HG02885 (cell line): ENCODE results near the gene CXorf38.
A peak's percentile ranks its signal among the peaks of the same experiment; 100 is the strongest.
"Not testable (repeated sequence)": the region's sequence is repeated elsewhere in the genome, so short reads cannot be mapped to it uniquely, and the experiment has no call there.

Source experiments
- ATAC-seq: cut with Tn5 transposase; IDR thresholded peaks from one replicate; pipeline ENCODE4 v1.9.1; 2021; ENCODE audit warnings: mild to moderate bottlenecking; ENCODE audit not compliant: unreplicated experiment, poor library complexity

The CXorf38 gene

DNA sequence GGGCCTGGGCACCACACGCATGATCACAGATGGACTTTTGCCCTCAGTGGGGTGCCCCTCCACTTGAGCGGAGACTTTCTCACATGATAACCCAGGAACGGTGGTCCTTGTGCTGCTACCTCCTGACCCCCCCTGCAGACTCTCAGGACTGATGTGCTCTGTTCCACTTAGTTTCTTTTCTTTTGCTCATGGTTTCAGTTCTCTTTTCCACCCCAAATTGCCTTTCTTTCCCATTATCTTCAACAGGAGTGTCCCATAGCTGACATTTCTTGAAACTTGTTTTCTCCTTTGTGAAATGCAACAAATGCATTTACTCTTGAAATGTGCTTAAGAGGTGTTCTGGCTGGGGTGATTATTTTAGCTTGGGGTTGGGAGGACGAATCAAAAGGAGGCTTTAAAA is 15.2 kb downstream of the CXorf38 start:
- ATAC-seq: no peak

DNA sequence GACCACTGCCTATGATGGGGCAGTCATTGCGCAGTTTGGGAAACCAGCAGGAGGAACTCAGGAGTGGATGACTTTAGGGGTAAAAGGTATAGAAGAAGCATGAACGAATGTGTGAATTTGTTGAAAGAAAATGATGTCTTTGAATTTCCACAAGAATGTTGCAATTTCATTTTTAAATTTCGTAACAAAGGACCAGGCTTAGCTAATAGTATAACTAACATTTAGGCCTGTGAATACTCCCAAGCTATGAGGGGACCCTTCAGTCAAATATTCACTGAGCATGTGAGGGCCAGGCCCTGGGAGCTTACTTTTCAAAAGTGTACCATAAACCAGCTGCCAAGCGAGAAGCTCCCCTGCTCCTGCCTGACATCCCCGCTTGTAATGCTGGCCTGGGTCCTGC is 18.9 kb downstream of the CXorf38 start:
- no peak for ATAC-seq

DNA sequence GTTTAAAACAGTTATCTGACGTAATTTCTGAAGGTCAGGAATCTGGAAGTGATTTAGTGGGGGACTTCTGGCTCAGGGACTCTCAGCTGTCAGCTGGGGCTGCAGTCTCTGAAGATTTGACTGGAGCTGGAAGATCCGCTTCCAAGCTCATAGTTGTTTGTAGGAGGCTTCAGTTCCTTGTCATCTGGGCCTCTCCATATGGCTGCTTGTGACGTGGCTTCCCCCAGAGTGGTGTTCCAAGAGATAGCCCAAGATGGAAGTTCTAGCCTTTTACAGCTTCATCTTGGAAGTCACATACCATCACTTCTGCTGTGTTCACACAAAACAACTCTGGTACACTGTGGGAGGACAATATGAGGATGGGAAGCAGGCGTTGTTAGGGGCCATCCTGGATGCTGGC is 22.1 kb downstream of the CXorf38 start:
- no peak for ATAC-seq

DNA sequence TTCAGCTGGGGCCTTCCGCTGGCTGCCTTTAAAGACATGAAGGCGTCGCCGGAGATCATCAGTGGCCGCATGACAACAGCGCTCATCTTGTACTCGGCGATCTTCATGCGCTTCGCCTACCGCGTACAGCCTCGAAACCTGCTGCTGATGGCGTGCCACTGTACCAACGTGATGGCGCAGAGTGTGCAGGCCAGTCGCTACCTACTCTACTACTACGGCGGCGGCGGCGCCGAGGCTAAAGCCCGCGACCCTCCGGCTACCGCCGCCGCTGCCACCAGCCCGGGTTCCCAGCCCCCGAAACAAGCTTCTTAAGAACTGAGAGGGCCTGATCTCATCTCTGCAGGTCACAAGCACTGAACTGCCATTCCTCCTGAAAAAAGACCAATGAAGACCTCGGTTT is 23.7 kb downstream of the CXorf38 start:
- ATAC-seq: no peak

DNA sequence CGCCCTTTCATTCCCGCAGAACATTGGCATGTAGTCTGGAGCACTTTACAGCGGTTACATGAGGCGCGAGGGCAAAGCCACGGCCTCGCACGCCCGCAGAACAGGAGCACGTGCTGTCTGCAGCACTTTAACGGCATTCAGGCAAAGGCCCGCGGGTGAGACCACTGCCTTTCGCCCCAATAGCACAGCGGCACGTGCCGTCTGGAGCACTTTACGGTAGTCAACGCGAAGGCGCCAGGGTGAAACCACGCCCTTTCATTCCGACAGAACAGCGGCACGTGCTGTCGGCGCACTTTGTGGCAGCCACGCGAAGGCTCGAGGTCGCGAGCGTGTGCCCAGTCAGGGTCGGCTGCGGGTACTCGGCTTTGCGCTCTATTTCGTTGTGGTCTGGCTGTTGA is 24.2 kb downstream of the CXorf38 start, which contains the start of gene MPC1L:
Gene MPC1L (plus strand): TSS at position 290 of the 398 bp plus-strand sequence. CDS start 138 bp downstream, outside the sequence.
- ATAC-seq: no peak

DNA sequence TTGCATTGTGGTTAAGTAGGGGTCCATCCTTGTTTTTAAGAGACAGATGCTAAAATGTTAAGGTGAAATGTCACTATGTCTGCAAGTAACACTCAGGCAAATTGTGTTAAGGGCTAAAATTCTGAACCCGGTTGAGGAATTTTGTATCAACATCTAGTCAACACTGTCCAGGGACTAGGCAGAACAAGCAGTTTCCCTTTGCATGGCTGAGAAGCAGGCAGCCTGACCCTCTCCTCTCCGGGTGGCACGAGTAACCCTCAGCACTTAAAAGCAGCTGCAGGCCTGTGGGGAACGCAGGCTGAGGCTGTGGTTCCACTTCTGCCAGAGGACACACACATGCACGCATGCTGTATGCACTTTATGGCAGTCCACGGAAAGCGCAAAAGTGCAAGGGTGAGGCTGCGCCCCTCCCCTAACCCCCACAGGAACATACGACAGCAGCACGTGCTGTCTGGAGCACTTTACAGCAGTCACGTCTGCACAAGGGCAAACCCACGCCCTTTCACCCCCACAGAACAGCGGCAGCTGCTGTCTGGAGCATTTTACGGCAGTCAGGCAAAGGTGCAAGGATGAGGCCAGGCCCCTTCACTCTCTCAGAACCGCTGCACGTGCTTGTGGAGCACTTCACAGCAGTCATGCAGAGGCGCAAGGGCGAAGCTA is 24.8 kb downstream of the CXorf38 start:
- ATAC-seq: no peak

DNA sequence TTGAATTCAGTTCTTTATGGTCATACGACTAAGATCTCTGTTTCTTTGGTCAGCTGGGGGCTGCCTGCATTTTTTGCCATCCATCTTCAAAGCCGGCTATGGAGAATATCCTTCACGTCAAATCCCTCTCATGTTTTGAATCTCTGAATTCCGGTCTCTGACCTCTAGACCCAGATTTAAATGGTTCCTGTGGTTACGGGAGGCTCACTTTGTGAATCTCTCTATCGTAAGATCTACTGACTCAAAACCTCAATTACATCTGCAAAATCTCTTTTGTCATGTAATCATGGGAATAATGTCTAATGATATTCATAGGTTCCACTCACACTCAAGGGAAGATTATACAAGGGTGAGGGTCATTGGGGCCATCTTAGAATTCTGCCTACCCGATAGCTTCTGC is 29.8 kb downstream of the CXorf38 start:
- ATAC-seq: no peak

DNA sequence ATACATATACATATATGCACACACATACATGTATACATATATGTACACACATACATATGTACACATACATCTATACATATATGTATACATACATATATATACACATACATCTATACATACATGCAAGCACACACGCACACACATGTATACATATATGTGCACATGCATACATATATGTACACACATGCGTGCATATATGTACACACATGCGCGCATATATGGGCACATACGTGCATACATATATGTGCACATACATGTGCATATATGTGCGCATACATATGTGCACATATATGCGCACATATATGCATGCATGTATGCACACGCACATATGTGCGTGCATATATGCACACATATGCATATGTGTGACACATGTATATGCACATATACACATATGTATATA is 31.4 kb downstream of the CXorf38 start:
- ATAC-seq: no peak

DNA sequence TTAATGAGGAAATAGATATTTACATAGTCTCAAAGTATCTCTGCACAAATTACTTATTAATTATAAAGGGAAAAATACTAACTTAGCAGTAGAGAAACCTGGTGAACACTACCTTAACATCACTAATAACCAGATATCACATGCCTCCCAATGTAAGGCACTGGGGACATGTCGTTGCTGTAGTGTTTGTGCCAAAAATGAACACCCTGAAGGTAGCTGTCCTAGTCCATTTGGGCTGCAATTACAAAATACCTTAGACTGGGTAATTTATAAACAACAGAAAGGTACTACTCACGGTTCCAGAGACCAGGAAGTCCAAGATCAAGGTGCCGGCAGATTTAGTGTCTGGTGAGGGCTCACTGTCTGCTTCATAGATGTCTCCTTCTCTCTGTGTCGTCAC is 34.9 kb downstream of the CXorf38 start:
- no peak for ATAC-seq

DNA sequence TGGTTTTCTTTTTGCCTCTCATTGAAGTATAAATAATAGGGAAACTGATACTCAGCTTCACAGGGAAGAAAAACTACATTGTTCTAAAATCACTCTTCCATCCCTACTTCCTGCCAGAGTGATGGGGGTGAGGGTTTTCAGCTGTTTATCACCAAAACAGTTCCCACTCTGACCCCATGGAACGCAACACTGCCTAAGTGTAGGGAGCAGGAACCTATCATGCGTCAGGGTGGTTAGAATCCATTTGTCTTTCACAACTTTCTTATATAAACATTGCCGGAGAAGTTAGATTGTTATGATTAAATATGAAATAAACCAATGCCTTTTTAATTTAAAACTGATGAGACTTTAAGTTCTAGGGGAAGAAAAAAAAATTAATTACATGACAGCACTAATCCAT is 40.0 kb downstream of the CXorf38 start:
- no peak for ATAC-seq

DNA sequence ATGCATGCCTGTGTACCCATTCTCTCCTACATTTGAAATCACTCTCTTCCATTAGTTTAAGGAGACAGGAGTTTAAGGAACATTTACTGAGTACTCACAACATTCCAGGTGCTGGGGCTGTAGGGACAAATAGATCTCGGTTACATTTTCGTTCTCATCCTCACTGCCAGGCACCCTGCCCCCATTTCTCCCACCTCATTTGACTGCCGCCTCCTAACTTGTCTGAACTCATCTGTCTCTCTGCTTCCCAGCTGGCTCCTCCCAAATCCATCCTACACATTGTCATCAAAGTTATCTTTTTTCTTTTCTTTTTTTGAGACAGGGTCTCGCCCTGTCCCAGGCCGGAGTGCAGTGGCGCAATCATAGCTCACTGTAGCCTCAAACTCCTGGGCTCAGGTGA is 43.9 kb downstream of the CXorf38 start:
- no peak for ATAC-seq

DNA sequence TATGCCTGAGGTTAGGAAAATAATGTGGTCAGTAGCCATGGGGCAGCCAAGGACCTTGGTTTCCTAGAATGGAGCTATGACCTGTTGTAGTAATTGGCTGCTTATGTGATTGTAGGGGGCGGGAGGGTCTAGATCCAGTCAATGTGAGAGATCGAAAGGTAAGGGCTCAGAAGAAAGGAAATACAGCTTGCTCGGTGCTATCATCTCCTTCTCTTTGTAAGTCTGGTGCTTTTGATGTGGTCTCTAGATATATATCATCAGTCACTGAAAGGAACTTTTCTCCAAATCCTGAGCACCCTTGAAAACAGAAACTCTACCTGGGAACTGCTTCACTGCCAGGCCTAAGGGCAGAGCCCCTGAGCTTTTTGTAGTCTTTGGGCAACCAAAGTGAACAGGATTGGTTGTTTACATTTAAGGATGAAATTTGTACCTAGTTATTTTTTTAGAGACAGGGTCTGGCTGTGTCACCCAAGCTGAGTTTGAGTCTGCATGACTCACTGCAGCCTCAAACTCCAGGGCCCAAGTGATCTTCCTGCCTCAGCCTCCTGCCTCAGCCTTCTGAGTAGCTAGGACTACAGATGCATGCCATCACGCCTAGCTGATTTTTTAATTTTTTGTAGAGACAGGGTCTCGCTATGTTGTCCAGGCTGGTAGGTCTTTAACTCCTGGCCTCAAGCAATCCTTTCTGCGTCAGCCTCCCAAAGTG is 57.6 kb downstream of the CXorf38 start:
- not testable (repeated sequence) for ATAC-seq

DNA sequence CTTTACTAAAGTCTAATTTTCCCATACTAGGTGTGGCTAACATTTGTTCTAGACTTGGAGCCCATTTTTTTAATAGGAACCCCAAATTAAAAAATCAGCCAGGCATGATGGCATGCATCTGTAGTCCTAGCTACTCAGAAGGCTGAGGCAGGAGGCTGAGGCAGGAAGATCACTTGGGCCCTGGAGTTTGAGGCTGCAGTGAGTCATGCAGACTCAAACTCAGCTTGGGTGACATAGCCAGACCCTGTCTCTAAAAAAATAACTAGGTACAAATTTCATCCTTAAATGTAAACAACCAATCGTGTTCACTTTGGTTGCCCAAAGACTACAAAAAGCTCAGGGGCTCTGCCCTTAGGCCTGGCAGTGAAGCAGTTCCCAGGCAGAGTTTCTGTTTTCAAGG is 59.7 kb downstream of the CXorf38 start:
- not testable (repeated sequence) for ATAC-seq

DNA sequence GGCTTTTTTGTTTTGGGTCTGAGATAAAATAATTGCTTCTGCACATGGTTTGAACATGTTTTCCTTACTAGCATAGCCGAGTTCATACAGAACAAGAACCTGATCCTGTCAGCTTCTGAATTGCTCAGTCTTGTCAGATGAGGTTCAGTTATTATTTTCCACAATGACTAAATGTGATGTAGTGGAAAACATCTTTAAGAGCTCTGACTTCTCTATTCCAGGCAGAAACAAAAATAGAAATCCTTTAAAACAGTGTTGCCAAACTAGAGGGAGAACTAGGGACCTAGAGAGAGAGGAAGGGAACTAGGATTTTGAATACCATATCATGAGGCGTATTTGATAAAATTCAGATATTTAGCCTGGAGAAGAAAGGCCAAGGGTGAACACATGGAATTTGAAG is 64.5 kb downstream of the CXorf38 start:
- ATAC-seq: no peak

DNA sequence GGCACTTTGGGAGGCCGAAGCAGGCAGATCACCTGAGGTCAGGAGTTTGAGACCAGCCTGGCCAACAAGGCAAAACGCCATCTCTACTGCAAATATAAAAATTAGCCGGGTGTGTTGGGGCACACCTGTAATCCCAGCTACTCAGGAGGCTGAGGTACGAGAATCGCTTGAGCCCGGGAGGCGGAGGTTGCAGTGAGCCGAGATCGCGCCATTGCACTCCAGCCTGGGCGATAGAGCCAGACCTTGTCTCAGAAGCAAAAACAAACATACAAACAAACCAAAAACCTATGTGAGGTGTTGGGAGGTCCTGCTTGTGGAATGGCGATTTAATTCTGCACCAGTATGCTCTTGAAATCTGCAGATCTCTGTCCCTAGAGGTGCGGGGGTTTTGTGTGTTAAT is 65.2 kb downstream of the CXorf38 start:
- not testable (repeated sequence) for ATAC-seq

DNA sequence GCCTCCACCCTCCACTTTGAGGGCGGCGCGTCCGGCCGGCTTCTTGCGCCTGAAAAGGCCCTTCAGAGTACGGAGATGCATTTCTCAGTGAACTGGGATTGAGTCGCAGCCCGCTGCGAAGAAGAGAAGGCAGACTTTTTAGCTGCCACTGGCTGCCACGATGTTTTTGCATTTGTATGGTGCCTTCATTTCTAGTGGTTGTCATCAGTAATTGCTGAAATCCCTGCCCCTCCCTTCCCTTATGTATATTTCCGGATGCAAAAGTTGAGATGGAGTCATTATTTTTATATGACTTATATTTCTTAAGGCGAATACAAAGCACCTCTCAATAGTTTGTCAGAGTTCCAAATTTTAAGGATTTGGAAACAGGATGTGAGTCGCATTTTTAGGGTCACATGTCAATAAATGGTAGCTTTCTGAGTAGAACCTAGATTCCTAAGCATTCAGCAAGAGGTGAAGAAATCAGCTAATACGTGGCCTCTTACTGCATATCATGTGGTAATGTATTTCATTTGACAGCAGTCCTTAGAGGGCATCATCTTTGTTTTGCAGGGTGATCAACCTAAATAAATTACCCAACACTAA is 65.9 kb downstream of the CXorf38 start:
- ATAC-seq: no peak

DNA sequence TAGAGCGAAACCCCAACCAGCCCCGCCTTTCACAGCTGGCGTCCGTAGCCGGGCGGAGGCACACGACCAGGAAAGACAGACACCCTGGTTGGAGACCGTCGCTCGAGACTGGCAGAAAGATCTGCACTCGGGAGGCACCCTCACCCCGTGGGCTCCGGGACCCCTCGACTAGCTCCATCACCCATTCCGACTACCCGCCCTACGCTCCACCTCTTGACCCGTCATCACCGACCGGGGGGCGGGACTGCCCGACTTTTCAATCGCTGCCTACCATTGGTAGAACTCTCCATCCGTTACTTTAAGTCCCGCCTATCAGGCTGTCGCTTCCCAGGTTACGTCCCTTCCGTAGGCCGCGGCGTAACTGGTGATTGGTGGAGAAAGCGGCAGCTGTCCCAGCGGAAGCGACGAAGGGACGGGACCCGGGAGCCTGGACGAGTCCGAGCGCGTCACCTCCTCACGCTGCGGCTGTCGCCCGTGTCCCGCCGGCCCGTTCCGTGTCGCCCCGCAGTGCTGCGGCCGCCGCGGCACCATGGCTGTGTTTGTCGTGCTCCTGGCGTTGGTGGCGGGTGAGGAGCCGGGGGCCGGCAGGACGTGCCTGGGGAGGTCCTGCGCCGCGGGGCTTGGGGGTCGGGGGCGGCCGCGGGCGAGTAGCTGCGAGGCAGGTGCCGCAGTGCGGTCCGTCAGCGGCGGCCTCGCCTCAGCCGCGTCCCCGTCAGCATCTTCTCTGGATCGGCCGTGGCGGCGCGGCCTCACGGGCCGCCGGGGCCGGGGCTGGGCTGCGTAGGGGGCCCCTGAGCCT is 66.6 kb downstream of the CXorf38 start, which contains the start of gene ATP6AP2:
Gene ATP6AP2 (plus strand): TSS at position 434 of the 799 bp plus-strand sequence. CDS start 96 bp downstream, at position 530.
- peak; percentile 95 for ATAC-seq

DNA sequence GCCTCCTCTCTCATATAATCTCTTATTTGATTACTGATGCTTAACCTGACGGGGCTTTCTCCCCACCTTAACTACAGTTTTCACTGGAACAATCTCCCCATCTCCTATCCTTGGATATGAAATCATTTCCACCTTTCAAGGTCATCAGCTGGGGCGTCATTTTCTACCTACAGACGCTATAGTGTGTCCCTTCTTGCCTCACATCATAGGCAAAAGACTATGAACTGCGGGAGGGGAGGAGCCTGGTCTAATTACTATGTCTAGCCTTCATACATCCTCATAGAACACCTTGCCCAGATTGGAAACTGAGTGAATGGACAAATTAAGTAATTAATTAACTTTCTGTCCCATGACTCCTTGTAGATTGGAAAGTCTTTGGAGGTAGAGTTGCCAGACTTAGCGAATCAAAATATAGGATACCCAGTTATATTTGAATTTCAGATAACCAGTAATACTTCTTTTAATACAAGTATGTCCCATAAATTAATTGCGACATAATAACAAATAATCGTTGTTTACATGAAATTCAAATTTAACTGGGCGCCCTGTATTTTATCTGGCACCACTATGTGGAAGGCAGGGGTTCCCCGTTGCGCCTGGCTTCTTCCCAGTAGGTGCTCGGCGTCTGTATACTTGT is 67.3 kb downstream of the CXorf38 start:
- peak; percentile 51 for ATAC-seq

DNA sequence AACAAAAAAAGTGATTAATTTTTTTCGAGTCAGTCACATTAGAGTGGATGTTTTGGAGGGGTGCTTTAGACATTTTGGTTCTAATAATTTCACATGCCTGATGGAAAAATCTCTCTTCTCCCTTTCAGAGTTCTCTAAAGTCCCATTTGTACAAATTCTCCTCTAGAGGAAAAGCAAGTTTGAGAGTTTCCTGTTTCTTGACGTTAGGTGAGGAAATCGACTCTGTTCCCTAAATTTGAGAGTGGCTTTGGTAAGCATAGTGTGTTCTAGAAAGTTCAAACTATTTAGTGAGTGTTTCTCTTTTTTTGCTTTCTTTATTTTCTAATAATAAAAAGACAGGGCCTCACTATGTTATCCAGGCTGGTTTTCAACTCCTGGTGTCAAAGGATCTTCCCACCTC is 68.2 kb downstream of the CXorf38 start:
- no peak for ATAC-seq

DNA sequence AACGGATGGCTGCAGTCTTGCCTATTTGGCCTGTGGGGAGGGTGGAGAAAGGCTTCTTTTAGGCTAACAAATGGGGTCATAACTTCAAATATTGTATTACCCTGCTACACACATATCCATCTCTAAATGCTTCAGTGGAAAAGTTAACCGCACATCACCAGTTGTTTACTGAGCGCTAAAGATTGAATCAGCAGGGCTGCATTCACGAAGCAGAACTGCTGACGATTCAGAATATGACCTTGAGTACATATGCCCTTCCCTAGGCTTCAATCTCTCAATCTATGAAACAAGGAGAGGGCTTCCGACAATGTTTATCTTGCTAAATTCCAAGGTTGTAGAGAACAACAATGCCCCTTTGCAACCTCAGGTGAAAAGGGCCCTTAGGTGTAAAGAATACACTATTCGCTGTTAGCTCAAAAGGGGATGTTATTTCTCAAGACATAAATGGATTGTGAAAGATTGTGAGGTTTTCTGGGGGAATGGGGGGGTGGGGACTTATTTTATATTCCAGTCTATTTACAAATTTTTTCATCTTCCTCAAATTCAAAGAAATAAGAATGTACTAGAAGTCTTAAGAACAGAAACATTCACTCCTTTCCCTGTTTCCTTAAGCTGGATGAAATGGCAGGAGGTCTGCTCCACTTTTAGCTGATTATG is 69.2 kb downstream of the CXorf38 start:
- no peak for ATAC-seq
